HepG2 (cell line): ENCODE measurements around the gene PCBP4.

Source experiments
- CTCF ChIP-seq: sonication (generic); formaldehyde crosslinking; IDR thresholded peaks from 2 replicates; pipeline ENCODE4 v1.5.0; 2020; ENCODE audit warnings: mild to moderate bottlenecking, missing genetic modification reagents, moderate library complexity
- ELF4 ChIP-seq: sonication (generic); formaldehyde crosslinking; IDR thresholded peaks from 2 replicates; pipeline ENCODE4 v1.5.0; 2020; ENCODE audit warnings: missing genetic modification reagents, mild to moderate bottlenecking, moderate library complexity, borderline replicate concordance
- GMEB1 ChIP-seq: sonication (generic); formaldehyde crosslinking; IDR thresholded peaks from 2 replicates; pipeline ENCODE4 v1.5.1; 2020; ENCODE audit warnings: missing genetic modification reagents, mild to moderate bottlenecking, borderline replicate concordance
- MYNN ChIP-seq: sonication (generic); formaldehyde crosslinking; IDR thresholded peaks from 2 replicates; pipeline ENCODE4 v1.4.0; 2020; ENCODE audit warnings: mild to moderate bottlenecking, low read depth, missing genetic modification reagents
- POLR2AphosphoS5 ChIP-seq: IDR thresholded peaks from 2 replicates; pipeline ENCODE4 v1.6.1; 2012; ENCODE audit warnings: low read depth, low read length
- REST ChIP-seq, 2 experiments: IDR thresholded peaks; 2 replicates each; pipeline ENCODE4 v1.6.1; 2011 to 2012; ENCODE audit warnings: low read length in 2 of 2, borderline replicate concordance in 1 of 2, low read depth in 1 of 2, mild to moderate bottlenecking in 1 of 2, moderate library complexity in 1 of 2
- SP5 ChIP-seq: IDR thresholded peaks from 2 replicates; pipeline ENCODE4 v1.6.1; 2016; ENCODE audit warnings: low read depth, borderline replicate concordance
- STAT6 ChIP-seq: sonication (generic); formaldehyde crosslinking; IDR thresholded peaks from 2 replicates; pipeline ENCODE4 v1.4.0; 2020; ENCODE audit warnings: missing genetic modification reagents, mild to moderate bottlenecking, borderline replicate concordance
- TAF1 ChIP-seq: sonication (generic); formaldehyde crosslinking; IDR thresholded peaks from 2 replicates; pipeline ENCODE4 v1.4.0; 2020; ENCODE audit warnings: missing genetic modification reagents
- ZBTB20 ChIP-seq: sonication (generic); formaldehyde crosslinking; IDR thresholded peaks from 2 replicates; pipeline ENCODE4 v1.8.1; 2023; ENCODE audit warnings: missing genetic modification reagents, low read depth, mild to moderate bottlenecking, borderline replicate concordance
- ZBTB7A ChIP-seq: sonication (generic); formaldehyde crosslinking; IDR thresholded peaks from 2 replicates; pipeline ENCODE4 v1.8.0; 2022; ENCODE audit warnings: mild to moderate bottlenecking, missing genetic modification reagents
- ZNF460 ChIP-seq: sonication (generic); formaldehyde crosslinking; IDR thresholded peaks from 2 replicates; pipeline ENCODE4 v1.5.1; 2020; ENCODE audit warnings: missing genetic modification reagents, mild to moderate bottlenecking, borderline replicate concordance
- ZNF747 ChIP-seq: sonication (generic); formaldehyde crosslinking; IDR thresholded peaks from 2 replicates; pipeline ENCODE4 v1.8.1; 2023; ENCODE audit warnings: missing genetic modification reagents, mild to moderate bottlenecking, borderline replicate concordance
- TF ChIP-seq, protein P1 (sequence below): sonication (generic); formaldehyde crosslinking; IDR thresholded peaks from 2 replicates; pipeline ENCODE4 v1.4.0; 2020; ENCODE audit warnings: mild to moderate bottlenecking, missing genetic modification reagents

GRCh38 chr3:52010431-52010830 lies 43.2 kb upstream of the PCBP4 start:
- TF ChIP-seq ELF4 (CRISPR knock-in tag) (no peak), TAF1 (CRISPR knock-in tag) (no peak), MYNN (no peak), CTCF (CRISPR knock-in tag) (no peak), SP5 (CRISPR knock-in tag) (no peak), ZNF460 (no peak), ZNF747 (CRISPR knock-in tag) (no peak), STAT6 (no peak), ZBTB20 (CRISPR knock-in tag) (no peak), ZBTB7A (CRISPR knock-in tag) (no peak), GMEB1 (CRISPR knock-in tag) (no peak), REST (IDR thresholded peaks at IDR 0.05; ENCODE audit: borderline replicate concordance in 1 of 2, low read depth in 1 of 2, low read length in 2 of 2) (no peak), POLR2AphosphoS5 (no peak)
- TF ChIP-seq, protein P1, sequence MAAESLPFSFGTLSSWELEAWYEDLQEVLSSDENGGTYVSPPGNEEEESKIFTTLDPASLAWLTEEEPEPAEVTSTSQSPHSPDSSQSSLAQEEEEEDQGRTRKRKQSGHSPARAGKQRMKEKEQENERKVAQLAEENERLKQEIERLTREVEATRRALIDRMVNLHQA (CRISPR knock-in tag): no peak
